Measurements from ENCODE around the gene PCYT2.

The PCYT2 gene

DNA sequence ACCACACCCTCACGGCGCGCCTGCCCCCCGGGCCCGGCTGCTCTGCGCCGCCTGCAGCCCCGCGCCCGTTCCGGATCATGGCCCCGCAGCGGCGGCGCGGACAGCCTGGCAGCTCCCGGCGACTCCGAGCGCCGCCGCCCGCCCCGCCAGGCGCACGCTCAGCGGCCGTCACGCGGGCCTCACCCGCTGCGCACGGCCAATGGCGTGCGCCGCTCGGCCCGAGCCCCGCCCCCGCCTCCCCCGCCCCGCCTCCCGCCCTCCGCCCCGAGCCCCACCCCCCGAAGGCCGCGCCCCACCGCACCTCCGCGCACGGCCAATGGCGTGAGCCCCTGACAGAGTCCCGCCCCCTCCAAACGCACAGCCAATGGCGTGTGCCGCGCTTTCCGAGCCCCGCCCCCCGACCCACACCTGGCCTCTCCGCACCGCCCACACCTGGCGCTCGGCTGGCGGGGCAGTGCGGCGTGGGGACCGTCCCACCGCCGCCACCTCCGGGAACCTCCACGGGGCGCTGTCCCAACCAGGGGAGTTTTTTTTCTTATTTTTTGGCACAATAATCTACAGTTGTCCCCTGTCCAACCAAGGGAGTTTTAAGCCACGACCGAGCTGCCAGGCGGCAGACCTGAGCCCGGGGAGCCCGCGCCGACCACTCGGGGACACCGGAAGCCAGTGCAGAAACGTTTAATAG lies at the start of gene PCYT2:
PCYT2 (minus strand) TSS at position 123 of the 685 bp plus-strand sequence; CDS start at position 79, 44 bp downstream.
- DNase-seq: peak; percentile 84

DNA sequence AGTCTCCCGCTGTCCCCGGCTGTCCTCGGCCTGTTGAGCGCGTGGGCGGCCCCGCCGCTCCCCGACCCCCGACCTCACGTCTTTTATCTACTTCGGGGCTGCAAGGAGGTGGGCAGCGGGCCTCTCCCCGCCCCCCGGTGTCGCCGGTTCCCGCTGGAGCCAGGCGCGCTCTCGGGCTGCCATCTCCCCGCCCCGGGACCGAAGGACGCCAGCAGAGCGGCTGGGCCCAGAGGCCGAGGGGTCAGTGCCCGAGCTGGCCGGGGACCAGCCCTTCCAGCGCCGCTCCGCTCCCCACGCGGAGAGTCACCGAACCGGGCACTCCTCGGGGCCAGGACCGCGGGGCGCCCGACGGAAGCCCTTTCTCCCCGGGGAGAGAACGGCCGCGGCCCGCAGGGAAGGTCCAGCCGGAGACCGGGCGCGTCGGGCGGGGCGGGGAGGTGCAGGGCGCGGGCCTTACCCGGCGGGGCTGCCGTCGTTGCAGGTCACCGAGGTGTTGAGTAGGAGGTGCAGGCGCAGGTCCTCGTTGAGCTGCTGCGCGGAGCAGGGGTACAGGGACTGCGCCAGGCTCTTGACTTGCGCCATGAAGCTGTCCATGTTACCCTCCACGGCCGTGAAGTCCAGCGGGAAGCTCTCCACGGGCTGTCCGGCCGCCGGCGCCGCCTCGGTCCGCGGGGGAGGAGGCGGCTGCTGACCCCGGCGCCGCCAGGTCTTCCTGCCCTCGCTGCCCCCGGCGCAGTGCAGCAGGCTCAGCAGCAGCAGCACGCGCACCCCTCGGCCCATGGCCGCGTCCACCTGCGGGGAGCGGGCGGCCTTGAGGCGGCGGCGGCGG lies 49.1 kb upstream of the PCYT2 start:
- no peak for DNase-seq

DNA sequence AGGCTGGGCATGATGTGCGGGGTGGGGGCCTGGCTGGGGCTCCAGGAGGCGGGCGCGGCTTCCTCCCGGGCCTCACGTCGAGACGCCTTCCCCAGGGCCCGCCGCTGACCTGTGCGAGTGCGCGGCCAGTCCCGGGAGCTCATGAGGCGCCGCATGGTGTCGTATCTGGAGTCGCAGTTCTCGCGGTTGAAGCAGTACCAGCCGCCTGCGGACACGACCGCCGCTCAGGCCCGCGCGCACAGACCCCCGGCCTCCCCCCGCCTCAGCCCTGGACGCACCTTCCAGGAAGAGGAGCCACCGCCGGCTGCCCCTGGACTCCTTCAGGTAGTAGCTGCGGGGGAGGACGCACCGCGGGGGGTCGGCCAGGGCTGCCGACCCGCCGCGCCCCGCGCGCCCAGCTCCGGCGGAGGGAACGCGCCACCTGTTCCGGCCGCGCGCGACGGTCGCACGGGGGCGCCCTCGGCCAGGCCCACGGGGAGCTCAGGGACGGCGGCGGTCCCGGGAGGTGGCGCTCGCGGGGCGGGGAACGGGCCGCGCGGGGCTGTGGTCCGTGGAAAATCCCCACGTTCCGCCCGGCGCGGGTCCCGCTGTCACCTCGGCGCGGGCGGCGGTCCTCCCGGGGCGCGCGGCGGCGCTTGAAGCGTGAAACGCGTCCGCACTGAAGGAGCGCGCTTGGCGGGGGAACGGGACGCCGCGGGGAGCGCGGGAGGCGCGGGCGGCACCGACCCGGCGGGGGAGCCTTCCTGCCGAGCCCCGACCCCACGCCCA lies 48.3 kb upstream of the PCYT2 start:
- peak; percentile 48 for DNase-seq

DNA sequence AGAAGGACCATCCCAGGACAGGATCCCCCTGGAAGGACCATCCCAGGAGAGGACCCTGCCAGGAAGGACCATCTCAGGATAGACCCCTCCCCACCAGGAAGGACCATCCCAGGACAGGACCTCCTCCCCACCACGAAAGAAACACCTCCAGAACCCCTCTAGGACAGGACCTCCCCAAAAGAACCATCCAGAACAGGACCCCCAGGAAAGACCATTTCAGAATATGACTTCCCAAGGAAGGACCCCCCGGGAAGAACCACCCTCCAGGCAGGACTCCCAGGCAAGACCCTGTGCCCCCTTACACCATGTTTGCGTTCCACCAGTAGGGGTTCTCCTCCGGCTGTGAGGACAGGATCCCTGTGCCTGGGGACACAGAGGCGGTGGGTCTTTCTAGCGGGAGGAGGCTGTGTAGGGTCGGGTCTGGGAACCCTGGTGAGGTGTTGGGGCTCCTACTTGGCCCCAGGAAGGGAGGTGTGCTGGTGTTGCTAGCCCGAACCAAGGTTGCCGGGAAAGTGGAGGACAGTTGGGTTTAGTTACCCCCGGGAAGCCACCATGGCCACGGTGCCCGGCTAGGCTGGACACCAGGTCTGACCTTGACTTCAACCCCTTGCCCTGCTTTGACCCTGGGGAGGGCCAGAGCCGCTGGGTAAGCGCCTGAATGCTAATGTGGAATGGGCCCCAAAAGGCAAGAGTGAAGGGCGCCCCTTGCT lies 47.6 kb upstream of the PCYT2 start:
- DNase-seq: no peak

DNA sequence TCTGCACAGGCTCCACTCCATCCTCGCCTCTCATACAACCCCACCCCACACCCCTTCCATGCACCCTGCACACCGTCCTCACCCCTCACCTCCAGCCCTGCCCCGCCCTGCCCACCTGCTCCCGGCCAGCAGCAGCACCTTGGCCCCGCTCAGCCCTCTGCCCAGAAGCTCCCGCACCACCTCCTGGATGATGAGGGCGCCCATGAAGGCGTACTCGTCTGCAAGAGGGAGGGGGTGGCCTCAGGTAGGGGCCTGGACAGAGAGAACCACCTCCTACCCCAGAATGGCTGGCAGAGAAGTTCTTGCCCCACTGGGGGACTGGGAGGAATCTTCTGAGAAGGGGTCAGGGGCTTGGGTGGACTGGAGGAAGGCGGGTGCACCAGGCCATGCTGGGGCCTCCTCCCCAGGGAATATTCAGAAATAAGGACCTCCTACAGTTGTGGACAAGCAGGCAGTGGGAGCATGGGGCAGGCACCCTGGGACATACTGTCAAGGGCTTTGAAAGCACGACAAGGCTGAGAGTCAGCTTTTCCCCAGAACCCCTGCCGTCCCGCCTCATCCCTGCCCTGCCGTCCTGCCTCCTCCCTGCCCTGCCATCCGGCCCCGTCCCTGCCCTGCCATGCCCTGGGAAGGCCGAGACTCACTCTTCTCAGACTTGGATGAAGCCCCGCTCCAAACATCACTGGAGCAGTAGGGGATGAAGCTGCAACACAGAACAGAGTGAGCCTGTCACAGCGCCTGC lies 46.7 kb upstream of the PCYT2 start:
- no peak for DNase-seq

DNA sequence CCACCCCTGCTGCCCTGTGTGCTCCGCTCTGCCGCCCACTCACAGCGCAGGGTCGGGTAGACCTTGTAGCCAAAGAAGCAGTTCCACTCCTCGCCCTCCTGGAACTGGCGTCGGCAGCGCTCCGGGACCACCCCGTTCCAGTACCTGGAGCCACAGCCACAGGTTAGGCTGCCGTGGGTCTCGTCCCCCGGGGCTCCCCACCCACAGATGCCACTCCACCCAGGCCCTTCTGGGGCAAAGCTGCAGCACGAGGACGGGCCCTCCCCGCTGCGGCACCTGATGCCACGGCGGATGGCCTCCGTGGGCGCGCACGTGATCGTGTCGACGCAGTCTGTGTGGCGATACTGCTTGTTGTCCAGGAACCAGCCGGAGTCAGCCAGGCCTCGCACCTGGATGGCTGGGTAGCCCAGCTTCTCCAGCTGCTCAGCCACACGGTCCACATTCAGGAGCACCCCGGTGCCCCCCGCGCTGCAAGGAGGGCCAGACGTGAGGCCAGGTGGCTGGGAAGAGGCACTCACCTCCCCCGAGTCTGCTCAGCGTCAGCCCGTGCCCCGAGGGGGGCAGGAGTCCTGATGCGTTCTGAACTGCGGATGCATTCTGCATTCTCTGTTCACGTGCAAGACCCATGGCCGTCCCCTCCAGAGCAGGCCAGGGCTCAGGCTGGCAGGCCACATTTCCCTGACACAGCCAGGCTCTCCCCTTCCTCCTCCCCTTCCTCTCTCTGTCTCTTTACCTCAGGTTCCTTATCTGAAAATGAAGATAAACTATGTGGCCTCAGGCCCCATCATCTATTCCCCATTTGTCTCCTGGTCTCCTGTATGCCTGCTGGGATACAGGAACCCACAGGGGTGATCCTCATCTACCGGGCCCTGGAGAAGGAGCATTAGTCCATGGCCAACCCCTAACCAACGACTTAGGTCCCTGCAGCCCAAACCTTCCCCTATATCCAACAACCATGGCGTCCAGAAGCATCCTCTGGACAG lies 45.7 kb upstream of the PCYT2 start:
- no peak for DNase-seq

DNA sequence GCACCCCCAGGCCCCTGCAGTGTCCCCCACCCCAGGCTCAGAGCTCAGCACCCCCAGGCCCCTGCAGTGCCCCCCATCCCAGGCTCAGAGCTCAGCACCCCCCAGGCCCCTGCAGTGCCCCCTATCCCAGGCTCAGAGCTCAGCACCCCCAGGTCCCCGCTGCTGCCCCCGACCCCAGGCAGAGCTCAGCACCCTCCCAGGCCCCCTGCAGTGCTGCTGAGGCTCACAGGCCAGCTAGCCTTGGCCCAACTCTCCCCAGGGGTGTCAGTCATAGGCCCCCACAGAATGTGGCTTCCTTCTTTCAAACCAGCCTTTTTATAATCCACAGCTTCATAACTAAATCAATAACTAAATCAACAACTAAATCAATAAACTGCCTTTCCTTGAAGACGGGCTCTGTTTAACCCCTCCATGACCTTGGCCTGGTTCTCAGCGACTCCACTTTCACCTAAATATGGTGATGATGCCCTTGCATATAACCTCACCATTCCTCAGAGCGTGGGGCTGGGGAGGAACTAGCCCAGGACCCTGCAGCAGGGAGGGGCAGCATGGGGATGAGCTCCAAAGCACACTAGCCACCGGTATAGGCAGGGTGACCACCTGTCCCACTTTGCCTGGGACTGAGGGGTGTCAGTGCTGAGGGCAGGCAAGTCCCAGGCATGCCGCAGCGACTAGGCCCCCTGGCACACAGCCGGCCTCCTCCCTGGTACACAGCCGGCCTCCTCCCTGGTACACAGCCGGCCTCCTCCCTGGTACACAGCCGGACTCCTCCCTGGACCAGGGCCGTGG lies 44.8 kb upstream of the PCYT2 start:
- DNase-seq: no peak

DNA sequence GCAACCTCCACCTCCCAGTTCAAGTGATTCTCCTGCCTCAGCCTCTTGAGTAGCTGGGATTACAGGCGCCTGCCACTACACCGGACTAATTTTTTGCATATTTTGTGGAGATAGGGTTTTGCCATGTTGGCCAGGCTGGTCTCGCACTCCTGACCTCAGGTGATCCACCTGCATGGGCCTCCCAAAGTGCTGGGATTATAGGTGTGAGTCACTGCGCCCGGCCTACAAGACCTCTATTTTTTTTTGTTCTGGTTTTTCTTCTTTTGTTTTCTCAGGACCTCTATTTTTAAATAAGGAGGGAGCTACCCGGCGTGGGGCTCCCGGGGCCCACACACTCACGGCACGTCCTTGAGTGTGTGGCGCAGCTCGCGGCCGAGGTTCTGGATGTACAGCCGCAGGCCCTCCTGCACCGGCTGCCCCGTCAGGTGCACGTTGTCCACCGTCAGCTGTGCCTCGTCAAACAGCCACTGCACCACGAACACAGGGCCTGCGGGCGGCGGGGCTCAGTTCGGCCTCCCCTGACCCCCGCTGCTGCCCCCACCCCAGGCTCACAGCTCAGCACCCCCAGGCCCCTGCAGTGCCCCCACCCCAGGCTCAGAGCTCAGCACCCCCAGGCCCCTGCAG lies 44.0 kb upstream of the PCYT2 start:
- no peak for DNase-seq

DNA sequence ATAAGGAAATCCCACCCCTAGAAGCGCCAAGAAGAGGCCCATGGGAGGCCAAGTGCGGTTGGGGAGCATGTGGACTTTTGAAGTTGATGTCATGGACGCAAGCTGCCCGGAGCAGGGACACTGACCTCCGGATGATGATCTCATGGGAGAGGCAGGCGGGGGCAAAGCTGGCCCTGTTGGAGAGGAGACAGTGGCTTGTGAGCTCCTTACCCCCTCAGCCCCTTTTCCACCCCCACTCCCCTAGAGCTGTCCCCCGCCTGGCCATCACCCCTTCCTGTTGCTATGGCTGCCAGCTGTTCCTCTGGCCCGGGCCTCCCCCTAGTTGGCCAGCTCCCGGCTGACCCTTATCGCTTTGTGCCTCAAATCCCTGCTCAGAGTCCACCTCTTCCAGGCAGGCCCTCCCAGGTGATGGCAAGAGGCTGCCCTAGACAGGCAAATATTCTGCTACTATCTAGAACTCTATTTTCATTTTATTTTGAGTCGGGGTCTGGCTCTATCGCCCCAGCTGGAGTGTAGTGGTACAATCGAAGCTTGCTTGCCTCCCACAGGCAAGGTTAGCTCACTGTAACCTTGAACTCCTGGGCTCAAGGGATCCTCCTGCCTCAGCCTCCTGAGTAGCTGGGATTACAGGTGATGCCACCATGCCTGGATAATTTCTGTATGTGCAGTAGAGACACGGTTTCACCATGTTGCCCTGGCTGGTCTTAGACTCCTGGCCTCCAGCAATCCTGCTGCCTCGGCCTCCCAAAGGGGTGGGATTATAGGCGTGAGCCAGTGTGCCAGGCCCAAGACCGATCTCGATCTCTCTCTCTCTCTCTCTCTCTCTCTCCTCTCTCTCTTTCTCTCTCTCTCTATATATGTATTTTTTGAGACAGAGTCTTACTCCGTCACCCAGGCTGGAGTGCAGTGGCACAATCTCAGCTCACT lies 43.2 kb upstream of the PCYT2 start:
- DNase-seq: no peak

DNA sequence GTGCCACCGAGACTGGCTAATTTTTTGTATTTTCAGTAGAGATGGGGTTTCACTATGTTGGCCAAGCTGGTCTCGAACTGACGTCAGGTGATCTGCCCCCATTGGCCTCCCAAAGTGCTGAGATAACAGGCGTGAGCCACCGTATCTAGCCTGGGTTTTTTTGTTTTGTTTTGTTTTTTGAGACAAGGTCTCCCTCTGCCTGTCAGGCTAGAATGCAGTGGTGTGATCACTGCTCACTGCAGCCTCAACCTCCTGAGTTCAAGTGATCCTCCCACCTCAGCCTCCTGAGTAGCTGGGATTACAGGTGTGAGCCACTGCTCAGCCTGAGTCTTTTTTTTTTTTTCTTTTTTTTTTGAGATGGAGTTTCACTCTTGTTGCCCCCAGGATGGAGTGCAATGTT lies 42.2 kb upstream of the PCYT2 start:
- peak; percentile 63 for DNase-seq

DNA sequence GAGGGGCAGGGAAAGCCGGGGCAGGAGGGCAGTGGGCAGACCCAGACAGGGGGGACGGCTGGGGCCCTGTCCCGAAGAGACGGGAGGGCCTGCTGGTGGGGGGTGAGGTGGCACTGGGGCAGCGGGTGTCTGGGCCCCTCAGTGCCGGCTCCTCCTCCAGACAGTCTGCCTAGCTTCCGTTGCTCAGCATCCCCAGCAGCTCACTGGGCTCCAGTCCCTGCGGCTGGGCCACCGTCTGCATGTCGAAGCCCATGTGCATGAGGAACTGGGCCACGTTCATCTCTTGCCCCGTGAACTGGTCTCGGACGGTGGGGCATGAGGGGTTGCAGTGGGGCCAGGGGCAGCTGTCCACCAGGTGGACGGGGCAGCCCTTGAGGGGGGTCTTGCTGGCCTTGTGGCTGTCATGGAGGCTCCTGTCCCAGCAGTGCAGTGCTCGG lies 41.6 kb upstream of the PCYT2 start:
- no peak for DNase-seq

DNA sequence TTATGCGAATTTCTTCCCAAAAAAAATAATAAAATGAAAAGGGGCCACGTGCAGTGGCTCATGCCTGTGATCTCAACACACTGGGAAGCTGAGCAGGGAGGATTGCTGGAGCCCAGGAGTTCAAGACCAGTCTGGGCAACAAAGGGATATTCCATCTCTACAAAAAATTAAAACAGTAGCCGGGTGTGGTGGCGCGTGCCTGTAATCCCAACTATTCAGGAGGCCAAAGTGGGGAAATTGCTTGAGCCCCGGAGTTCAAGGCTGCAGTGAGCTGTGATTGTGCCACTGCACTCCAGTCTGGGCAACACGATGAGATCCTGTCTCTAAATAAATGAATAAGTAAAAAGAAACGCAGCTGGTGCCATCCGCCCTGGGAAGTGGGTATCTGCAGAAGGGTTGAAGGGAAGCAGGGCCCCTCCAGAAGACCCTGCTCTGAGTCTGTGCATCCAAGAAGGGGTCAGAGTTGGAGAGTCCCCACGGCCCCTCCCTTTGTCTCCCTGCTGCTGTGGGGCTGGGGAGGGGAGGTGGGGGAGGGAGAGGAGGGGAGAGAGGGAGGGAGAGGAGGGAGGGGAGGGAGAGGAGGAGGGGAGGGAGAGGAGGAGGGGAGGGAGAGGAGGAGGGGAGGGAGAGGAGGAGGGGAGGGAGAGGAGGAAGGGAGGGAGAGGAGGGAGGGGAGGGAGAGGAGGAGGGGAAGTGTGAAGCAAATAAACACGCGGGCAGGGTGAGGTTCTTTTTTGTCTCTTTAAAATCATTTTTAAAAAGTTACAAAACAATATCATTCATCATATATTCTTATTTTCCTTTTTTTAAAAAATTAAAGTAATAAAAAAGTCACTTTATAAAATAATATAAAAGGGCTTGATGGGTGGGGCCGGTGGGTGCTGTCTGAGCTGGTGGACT lies 40.8 kb upstream of the PCYT2 start:
- no peak for DNase-seq

DNA sequence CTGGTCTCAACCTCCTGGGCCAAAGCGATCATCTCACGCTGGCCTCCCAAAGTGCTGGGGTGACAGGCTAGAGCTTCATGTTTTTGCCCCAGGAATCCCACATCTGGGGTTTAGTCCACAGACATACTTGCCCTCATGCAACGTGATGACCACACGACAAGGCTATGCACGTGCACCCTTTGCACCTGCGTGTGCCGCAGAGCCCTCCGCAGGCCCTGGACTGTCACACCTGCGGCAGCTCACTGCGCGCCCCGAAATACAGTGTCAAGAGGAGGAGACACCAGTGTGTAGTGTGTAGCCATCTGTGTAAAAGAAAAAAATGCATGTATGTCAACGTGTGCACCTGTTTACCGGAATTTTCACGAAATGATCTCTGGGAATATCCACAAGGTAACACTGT lies 39.3 kb upstream of the PCYT2 start:
- no peak for DNase-seq

DNA sequence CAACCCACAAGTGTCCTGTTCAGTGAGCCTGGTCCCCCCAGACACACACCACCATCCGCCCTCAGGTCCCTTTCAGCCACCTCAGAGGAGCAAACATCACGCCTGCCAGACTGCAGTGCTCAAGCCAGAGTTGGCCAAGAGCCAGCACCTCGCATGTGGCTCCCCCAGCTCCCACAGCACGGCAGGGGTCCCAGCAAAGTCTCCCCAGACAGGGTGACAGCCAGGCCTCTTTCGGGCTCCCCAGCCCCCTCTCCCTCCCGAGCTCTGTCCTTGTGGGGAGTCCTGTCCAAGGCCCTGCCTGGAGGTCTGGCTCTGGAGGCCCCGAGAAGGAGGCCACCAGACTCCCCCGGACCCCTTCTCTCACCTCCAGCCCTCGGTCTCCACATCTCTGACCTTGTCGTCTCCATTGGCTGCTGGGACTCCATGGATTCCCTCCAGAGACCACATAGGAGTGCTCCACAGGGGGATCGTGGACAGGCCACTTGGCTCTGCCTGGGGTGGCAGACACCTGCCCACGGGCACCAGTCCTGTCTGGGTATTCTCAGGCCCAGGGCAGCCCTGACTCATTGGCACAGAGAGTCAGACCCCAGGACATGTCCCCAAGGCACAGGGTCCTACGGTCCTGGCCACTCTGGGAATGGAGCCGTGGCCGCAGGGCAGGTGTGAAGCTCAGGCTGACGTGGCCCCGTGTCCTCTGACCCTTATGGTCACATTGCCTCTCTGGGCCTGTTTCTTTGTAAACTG lies 37.6 kb upstream of the PCYT2 start:
- no peak for DNase-seq

DNA sequence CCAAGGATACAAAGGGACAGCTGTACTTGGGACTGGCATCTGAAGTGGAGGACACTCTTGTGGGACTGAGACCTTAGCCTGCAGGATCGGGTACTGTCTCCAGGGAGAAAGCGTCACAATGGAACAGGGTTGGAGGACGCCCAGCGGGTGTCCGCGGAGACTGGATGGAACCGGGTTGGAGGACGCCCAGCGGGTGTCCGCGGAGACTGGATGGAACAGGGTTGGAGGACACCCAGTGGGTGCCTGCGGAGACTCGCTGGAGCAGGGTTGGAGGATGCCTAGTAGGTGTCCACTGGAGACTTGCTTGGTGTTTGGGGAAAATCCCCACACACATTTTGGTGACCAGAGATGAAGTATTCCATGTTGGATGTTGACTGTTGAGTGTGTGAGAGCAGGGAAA lies 36.0 kb upstream of the PCYT2 start, which contains the start of gene MYADML2:
MYADML2 (minus strand) TSS at position 45 of the 400 bp plus-strand sequence. CDS start 5,492 bp downstream, outside the sequence.
- no peak for DNase-seq

DNA sequence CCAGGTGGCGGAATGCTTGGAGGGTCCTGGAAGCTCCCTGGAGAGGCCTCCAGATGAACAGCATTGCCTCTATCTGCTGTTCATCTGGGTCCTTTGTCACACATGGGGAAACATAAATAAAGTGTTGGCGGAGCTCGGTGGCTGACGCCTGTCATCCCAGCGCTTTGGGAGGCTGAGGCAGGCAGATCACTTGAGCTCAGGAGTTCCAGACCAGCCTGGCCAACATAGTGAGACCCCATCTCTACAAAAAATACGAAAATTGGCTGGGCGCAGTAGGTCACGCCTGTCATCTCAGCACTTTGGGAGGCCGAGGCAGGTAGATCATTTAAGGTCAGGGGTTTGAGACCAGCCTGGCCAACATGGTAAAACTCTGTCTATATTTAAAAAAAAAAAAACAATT lies 33.7 kb upstream of the PCYT2 start:
- DNase-seq: no peak
